K562 (cell line): ENCODE measurements around the gene CHCHD6. TPM values are rescaled to one million over a fixed set of nuclear protein-coding genes. Genes with fewer than 3 reads are reported as not detected.

Experiments used
- ATAC-seq: fragments of 200-7000 bp; cut with Tn5 transposase; 3 replicates; pipeline ENCODE4 v1.9.1; 2020; ENCODE audit warnings: moderate library complexity
- BruUV-seq: library from RNA; stranded (reverse); fragments of 400-500 nt; replicated peaks from 2 replicates; lab custom pipeline; 2021; lab: Mats Ljungman, UMichigan
- CTCF ChIA-PET: fragments of 300-600 bp; formaldehyde crosslinking; extraction: SDS; loops from one replicate; lab custom pipeline; 2021; ENCODE audit warnings: low intra/inter-chr PET ratio; lab: Yijun Ruan, JAX
- POLR2A ChIA-PET: fragments of 300-600, 350-650 bp; sonication (Branson Sonifier 250); formaldehyde crosslinking; extraction: SDS; loops from one replicate; lab custom pipeline; 2021; ENCODE audit warnings: antibody characterized with exemption, inconsistent platforms; lab: Yijun Ruan, JAX
- DNase-seq, 4 experiments: peaks; one replicate each; pipeline versions ENCODE4 v3.0.0 to v3.0.0-alpha.2; 2011 to 2018; ENCODE audit warnings: low spot score in 3 of 4, mixed read lengths in 3 of 4; ENCODE audit errors: extremely low read depth in 1 of 4
- FAIRE-seq: peaks from 2 replicates; lab custom pipeline; 2011; peaks lifted over from hg19 to GRCh38; lab: Jason Lieb, UNC
- H2AFZ ChIP-seq: 2 replicates; pipeline ENCODE4 v1.6.0; 2011; ENCODE audit warnings: low read depth, low read length, control low read depth, inconsistent platforms
- H3K27ac ChIP-seq: fragments of 200-600 bp; 3 replicates; pipeline ENCODE4 v1.8.0; 2011; ENCODE audit warnings: low read depth, mild to moderate bottlenecking, control low read depth, inconsistent platforms, low read length, moderate library complexity, mixed read lengths; ENCODE audit errors: extremely low read depth
- H3K27me3 ChIP-seq, 2 experiments: fragments of 300-600 bp in 1 of 2; 2 replicates in 1 of 2; 3 replicates in 1 of 2; pipeline versions ENCODE4 v1.6.0 to v1.8.0; 2011; ENCODE audit warnings: inconsistent platforms in 2 of 2, low read length in 2 of 2, mild to moderate bottlenecking in 1 of 2, mixed read lengths in 1 of 2, moderate library complexity in 1 of 2; ENCODE audit not compliant: control insufficient read depth in 2 of 2, insufficient read depth in 2 of 2
- H3K36me3 ChIP-seq: fragments of 300-600 bp; 3 replicates; pipeline ENCODE4 v1.8.0; 2011; ENCODE audit warnings: mild to moderate bottlenecking, low read length, inconsistent platforms; ENCODE audit not compliant: control insufficient read depth, insufficient read depth
- H3K4me1 ChIP-seq, 2 experiments: fragments of 200-600 bp in 1 of 2; replicated peaks in 1 of 2; 2 replicates in 1 of 2; 3 replicates in 1 of 2; pipeline versions ENCODE4 v1.5.1 to v1.8.0; 2011; ENCODE audit warnings: inconsistent platforms in 2 of 2, low read length in 2 of 2, mild to moderate bottlenecking in 1 of 2, mixed read lengths in 1 of 2, moderate library complexity in 1 of 2; ENCODE audit not compliant: control insufficient read depth in 2 of 2, insufficient read depth in 2 of 2
- H3K4me2 ChIP-seq: 2 replicates; pipeline ENCODE4 v1.6.1; 2011; ENCODE audit warnings: low read length, control low read depth, inconsistent platforms, mixed read lengths; ENCODE audit not compliant: insufficient read depth
- H3K4me3 ChIP-seq: fragments of 200-600 bp; sonication (generic), shearing (Covaris generic); 2 replicates; pipeline ENCODE4 v1.5.1; 2016; ENCODE audit warnings: control low read depth, inconsistent platforms
- H3K79me2 ChIP-seq: fragments of 200-600 bp; 3 replicates; pipeline ENCODE4 v1.8.0; 2011; ENCODE audit warnings: low read length, inconsistent platforms; ENCODE audit not compliant: control insufficient read depth, insufficient read depth
- H3K9ac ChIP-seq, 2 experiments: 2 replicates each; pipeline versions ENCODE4 v1.6.0 to v1.6.1; 2011; ENCODE audit warnings: low read depth in 2 of 2, low read length in 2 of 2, control low read depth in 1 of 2, inconsistent platforms in 1 of 2, mild to moderate bottlenecking in 1 of 2, mixed read lengths in 1 of 2; ENCODE audit not compliant: insufficient read depth in 1 of 2
- H3K9me1 ChIP-seq: one replicate; pipeline ENCODE4 v1.6.0; 2011; ENCODE audit warnings: inconsistent platforms, mild to moderate bottlenecking, low read length, moderate library complexity; ENCODE audit not compliant: control insufficient read depth, insufficient read depth
- H3K9me3 ChIP-seq: replicated peaks from 2 replicates; pipeline ENCODE4 v1.5.1; 2011; ENCODE audit warnings: low read depth, low read length, inconsistent platforms; ENCODE audit not compliant: control insufficient read depth, insufficient read depth
- H4K20me1 ChIP-seq: replicated peaks from 2 replicates; pipeline ENCODE4 v1.6.1; 2011; ENCODE audit warnings: low read length, inconsistent platforms, mixed read lengths; ENCODE audit not compliant: control insufficient read depth, insufficient read depth
- ARNT ChIP-seq, 2 experiments: fragments of 450-650 bp; IDR thresholded peaks; 2 replicates each; pipeline ENCODE4 v1.6.1; 2016; ENCODE audit warnings: mild to moderate bottlenecking in 1 of 2
- BCOR ChIP-seq: fragments of 450-650 bp; IDR thresholded peaks from 2 replicates; pipeline ENCODE4 v1.6.1; 2016
- EP400 ChIP-seq: fragments of 450-650 bp; IDR thresholded peaks from 2 replicates; pipeline ENCODE4 v1.6.1; 2017; ENCODE audit warnings: antibody characterized with exemption, mild to moderate bottlenecking, moderate library complexity
- GTF2E2 ChIP-seq: fragments of 200-800 bp; sonication (Bioruptor generic); IDR thresholded peaks from 2 replicates; pipeline ENCODE4 v1.6.1; 2016; ENCODE audit warnings: missing genetic modification characterization, missing compliant biosample characterization
- NELFE ChIP-seq: IDR thresholded peaks from 2 replicates; pipeline ENCODE4 v1.6.1; 2011; ENCODE audit warnings: mild to moderate bottlenecking; ENCODE audit not compliant: insufficient read depth, insufficient read length
- NFXL1 ChIP-seq: fragments of 450-650 bp; formaldehyde crosslinking; IDR thresholded peaks from 2 replicates; pipeline ENCODE4 v1.4.0; 2021; ENCODE audit warnings: mild to moderate bottlenecking
- SETDB1 ChIP-seq: IDR thresholded peaks from one replicate; pipeline ENCODE4 v1.6.1; 2012; ENCODE audit warnings: low read length, control low read depth, inconsistent platforms
- TAF9B ChIP-seq: fragments of 450-650 bp; IDR thresholded peaks from 2 replicates; pipeline ENCODE4 v1.6.1; 2018; ENCODE audit warnings: mild to moderate bottlenecking; ENCODE audit not compliant: partially characterized antibody
- TCF7L2 ChIP-seq: fragments of 150-350 bp; IDR thresholded peaks from 2 replicates; pipeline ENCODE4 v1.6.1; 2016; ENCODE audit warnings: low read depth, mild to moderate bottlenecking, low read length, moderate library complexity
- TEAD2 ChIP-seq: fragments of 450-650 bp; IDR thresholded peaks from 2 replicates; pipeline ENCODE4 v1.6.1; 2016; ENCODE audit warnings: missing genetic modification characterization, control low read depth, missing compliant biosample characterization
- ZFP36 ChIP-seq: fragments of 150-350 bp; IDR thresholded peaks from 2 replicates; pipeline ENCODE4 v1.6.1; 2018; ENCODE audit warnings: low read length, low read depth; ENCODE audit not compliant: partially characterized antibody
- ZNF140 ChIP-seq: fragments of 250-450 bp; sonication (Bioruptor Pico); IDR thresholded peaks from 2 replicates; pipeline ENCODE4 v1.8.0; 2021; ENCODE audit warnings: moderate library complexity, mild to moderate bottlenecking, inconsistent platforms
- ZNF668 ChIP-seq: fragments of 250-450 bp; sonication (Bioruptor Pico); IDR thresholded peaks from 2 replicates; pipeline ENCODE4 v1.8.0; 2022; ENCODE audit warnings: mild to moderate bottlenecking, inconsistent platforms
- ZNF764 ChIP-seq: fragments of 250-450 bp; sonication (Bioruptor Pico); IDR thresholded peaks from 2 replicates; pipeline ENCODE4 v1.4.0; 2020; ENCODE audit warnings: low read depth, mild to moderate bottlenecking, moderate library complexity
- WGBS: fragments of 100-300 bp; shearing (Covaris generic); methylation state at CpG from one replicate; pipeline ENCODE4 v1.1.6; 2016; ENCODE audit warnings: low coverage, mixed read lengths; ENCODE audit not compliant: insufficient coverage; ENCODE audit errors: missing lambda C conversion rate; 5-methylcytosine and 5-hydroxymethylcytosine counted together
- in situ Hi-C: fragments of 300-500 bp; cut with MboI; formaldehyde crosslinking; loops from 4 replicates; pipeline ENCODE4 v1.15.0; 2018; ENCODE audit warnings: inconsistent platforms, mixed read lengths
- intact Hi-C: fragments of 100-400 bp; cut with micrococcal nuclease; formaldehyde crosslinking; loops from 2 replicates; pipeline ENCODE4 v1.14.2; 2022
- polyA plus RNA-seq, 8 experiments: library from polyadenylated mRNA; depleted of rRNA in 4 of 8; stranded (reverse) in 5 of 8; unstranded in 3 of 8; fragments of >200 nt; fragmentation: Nextera tagmentation in 2 of 8; fragmentation: Illumina TruSeq in 1 of 8; extraction: Ambion mirVana in 2 of 8; extraction: Trizol in 1 of 8; gene quantifications; 2 replicates each; pipeline versions ENCODE4 v1.2.1 to v1.2.3, GENCODE V29; 2011 to 2014; ENCODE audit warnings: inconsistent platforms in 1 of 8, missing spikeins in 1 of 8
- total RNA-seq, 7 experiments: library from RNA; depleted of rRNA in 6 of 7; stranded (reverse); fragments of >200 nt in 6 of 7; fragmentation: Illumina TruSeq in 2 of 7; extraction: Trizol in 2 of 7; gene quantifications; 2 replicates each; pipeline versions ENCODE4 v1.2.1 to v1.2.3, GENCODE V29; 2011 to 2021; ENCODE audit warnings: low replicate concordance in 1 of 7
- TF ChIP-seq, protein P1 (sequence below): sonication (generic); formaldehyde crosslinking; IDR thresholded peaks from 2 replicates; pipeline ENCODE4 v1.8.0; 2022; ENCODE audit warnings: mild to moderate bottlenecking, low read depth, missing genetic modification reagents
- TF ChIP-seq, protein P2 (sequence below): fragments of 200-800 bp; sonication (Bioruptor generic); IDR thresholded peaks from 2 replicates; pipeline ENCODE4 v1.6.1; 2016; ENCODE audit warnings: missing genetic modification characterization, missing compliant biosample characterization

Gene CHCHD6
- total and polyA plus RNA-seq, 9 of the 15 experiments (the other 6 are each of a cell fraction or from before 2014, with no cell fraction given) = 4.6 to 18.6 (median 10.9) TPM

DNA sequence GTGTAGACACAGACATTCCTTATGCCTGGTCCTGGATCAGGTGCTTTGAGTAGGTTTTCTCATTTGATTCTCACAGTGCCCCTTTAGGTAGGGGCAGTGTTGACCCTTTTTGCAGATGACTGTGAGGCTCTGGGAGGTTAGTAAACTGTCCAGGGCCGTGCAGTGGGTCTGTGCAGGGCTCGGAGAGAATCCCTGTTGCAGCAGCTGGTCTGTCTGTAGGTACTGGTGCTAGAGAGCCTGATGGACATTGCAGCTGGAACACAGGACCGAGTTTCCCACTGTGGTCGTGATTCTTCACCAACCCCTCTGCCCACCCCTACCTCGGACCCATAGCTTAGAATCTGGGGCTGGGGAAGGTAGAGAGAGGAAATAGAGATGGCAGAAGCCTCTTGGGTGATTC lies 51.8 kb downstream of the CHCHD6 start:
- Histone ChIP-seq H3K9me3 (no peaks in the 10 kb centered on the region), H3K4me2 (no peak overlapping the region), H3K27ac (no peak overlapping the region), H3K9ac (no peak overlapping the region), H3K4me1 (peaks cover 0 to 4% of the 10 kb centered on the region in 2 experiments; a peak in 2 of 5 replicates), H3K79me2 (no peaks in the 10 kb centered on the region), H3K4me3 (no peak overlapping the region), H3K9me1 (no peaks in the 10 kb centered on the region), H3K36me3 (no peaks in the 10 kb centered on the region; the same call in 2 of the 3 replicates), H2AFZ (no peak overlapping the region), H4K20me1 (no peaks in the 10 kb centered on the region), H3K27me3 (no peaks in the 10 kb centered on the region)
- ChIA-PET CTCF (no interaction called here), POLR2A (interaction anchor here (0.6 to 1.0 kb wide), 2 partner anchors 9 to 22 kb away, joined by 3 to 4 read pairs; no protein-coding TSS in a partner anchor)
- ATAC-seq (no peak), DNase-seq (no peak), FAIRE-seq (no peak)
- WGBS = 51% methylated on average over 5 of the region's 5 CpGs
- TF ChIP-seq TCF7L2 (no peak), ZNF764 (CRISPR knock-in tag) (no peak), TEAD2 (tag) (no peak), EP400 (no peak), BCOR (no peak), NELFE (no peak), ZNF140 (CRISPR knock-in tag) (no peak), ARNT (IDR thresholded peaks at IDR 0.05) (no peak), ZNF668 (CRISPR knock-in tag) (no peak), SETDB1 (no peak), NFXL1 (CRISPR knock-in tag) (no peak), ZFP36 (no peak), GTF2E2 (no peak), TAF9B (no peak)
- TF ChIP-seq, protein P1, sequence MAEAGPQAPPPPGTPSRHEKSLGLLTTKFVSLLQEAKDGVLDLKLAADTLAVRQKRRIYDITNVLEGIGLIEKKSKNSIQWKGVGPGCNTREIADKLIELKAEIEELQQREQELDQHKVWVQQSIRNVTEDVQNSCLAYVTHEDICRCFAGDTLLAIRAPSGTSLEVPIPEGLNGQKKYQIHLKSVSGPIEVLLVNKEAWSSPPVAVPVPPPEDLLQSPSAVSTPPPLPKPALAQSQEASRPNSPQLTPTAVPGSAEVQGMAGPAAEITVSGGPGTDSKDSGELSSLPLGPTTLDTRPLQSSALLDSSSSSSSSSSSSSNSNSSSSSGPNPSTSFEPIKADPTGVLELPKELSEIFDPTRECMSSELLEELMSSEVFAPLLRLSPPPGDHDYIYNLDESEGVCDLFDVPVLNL = no peak
- TF ChIP-seq, protein P2, sequence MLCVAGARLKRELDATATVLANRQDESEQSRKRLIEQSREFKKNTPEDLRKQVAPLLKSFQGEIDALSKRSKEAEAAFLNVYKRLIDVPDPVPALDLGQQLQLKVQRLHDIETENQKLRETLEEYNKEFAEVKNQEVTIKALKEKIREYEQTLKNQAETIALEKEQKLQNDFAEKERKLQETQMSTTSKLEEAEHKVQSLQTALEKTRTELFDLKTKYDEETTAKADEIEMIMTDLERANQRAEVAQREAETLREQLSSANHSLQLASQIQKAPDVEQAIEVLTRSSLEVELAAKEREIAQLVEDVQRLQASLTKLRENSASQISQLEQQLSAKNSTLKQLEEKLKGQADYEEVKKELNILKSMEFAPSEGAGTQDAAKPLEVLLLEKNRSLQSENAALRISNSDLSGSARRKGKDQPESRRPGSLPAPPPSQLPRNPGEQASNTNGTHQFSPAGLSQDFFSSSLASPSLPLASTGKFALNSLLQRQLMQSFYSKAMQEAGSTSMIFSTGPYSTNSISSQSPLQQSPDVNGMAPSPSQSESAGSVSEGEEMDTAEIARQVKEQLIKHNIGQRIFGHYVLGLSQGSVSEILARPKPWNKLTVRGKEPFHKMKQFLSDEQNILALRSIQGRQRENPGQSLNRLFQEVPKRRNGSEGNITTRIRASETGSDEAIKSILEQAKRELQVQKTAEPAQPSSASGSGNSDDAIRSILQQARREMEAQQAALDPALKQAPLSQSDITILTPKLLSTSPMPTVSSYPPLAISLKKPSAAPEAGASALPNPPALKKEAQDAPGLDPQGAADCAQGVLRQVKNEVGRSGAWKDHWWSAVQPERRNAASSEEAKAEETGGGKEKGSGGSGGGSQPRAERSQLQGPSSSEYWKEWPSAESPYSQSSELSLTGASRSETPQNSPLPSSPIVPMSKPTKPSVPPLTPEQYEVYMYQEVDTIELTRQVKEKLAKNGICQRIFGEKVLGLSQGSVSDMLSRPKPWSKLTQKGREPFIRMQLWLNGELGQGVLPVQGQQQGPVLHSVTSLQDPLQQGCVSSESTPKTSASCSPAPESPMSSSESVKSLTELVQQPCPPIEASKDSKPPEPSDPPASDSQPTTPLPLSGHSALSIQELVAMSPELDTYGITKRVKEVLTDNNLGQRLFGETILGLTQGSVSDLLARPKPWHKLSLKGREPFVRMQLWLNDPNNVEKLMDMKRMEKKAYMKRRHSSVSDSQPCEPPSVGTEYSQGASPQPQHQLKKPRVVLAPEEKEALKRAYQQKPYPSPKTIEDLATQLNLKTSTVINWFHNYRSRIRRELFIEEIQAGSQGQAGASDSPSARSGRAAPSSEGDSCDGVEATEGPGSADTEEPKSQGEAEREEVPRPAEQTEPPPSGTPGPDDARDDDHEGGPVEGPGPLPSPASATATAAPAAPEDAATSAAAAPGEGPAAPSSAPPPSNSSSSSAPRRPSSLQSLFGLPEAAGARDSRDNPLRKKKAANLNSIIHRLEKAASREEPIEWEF (CRISPR knock-in tag) = no peak
- no TSS peak for BruUV-seq
- intact Hi-C loops (no loop called here), in situ Hi-C loops (no loop called here)
